Upper lobe of left lung (tissue), 4 donors: Measurements from ENCODE around the gene GAGE12J.
"Not testable (repeated sequence)": the region's sequence is repeated elsewhere in the genome, so short reads cannot be mapped to it uniquely, and the experiment has no call there.

Experiments used
- EP300 ChIP-seq, 4 donors: sonication (generic); formaldehyde crosslinking; IDR thresholded peaks; one replicate each; pipeline ENCODE4 v1.5.1; 2017; ENCODE audit warnings: antibody characterized with exemption in 4 of 4, control low read depth in 2 of 4
- POLR2A ChIP-seq, 4 donors: fragments of 450-650 bp; IDR thresholded peaks; one replicate each; pipeline ENCODE4 v1.5.1; 2016 to 2017; ENCODE audit warnings: antibody characterized with exemption in 4 of 4, mild to moderate bottlenecking in 2 of 4

GRCh38 chrX:49307775-49308174, 14.1 kb upstream of the GAGE12J start:
- TF ChIP-seq EP300, POLR2A (IDR thresholded peaks at IDR 0.05): not testable (repeated sequence)
